MCF 10A (cell line): ENCODE results near the gene ADAM12. TPM values are rescaled to one million over a fixed set of nuclear protein-coding genes. Genes with fewer than 3 reads are reported as not detected.

Source experiments
- BruUV-seq: library from RNA; stranded (reverse); fragments of 400-500 nt; replicated peaks from 2 replicates; lab custom pipeline; 2021; lab: Mats Ljungman, UMichigan
- CTCF ChIA-PET: fragments of 300-600 bp; sonication (Branson Sonifier 250); formaldehyde crosslinking; extraction: SDS; loops from one replicate; lab custom pipeline; 2021; ENCODE audit warnings: antibody characterized with exemption, inconsistent platforms; lab: Yijun Ruan, JAX
- POLR2A ChIA-PET: fragments of 300-600, 350-650 bp; sonication (Branson Sonifier 250); formaldehyde crosslinking; extraction: SDS; loops from one replicate; lab custom pipeline; 2020; ENCODE audit warnings: antibody characterized with exemption, inconsistent platforms; lab: Yijun Ruan, JAX
- DNase-seq: peaks from one replicate; pipeline ENCODE4 v3.0.0-alpha.2; 2018; ENCODE audit not compliant: unreplicated experiment
- H3K27ac Mint-ChIP-seq: one replicate; pipeline ENCODE4 v1.8.0; 2022; ENCODE audit warnings: mild to moderate bottlenecking, low read depth, mixed read lengths; ENCODE audit not compliant: unreplicated experiment
- H3K27me3 Mint-ChIP-seq: one replicate; pipeline ENCODE4 v1.8.0; 2022; ENCODE audit warnings: mixed read lengths; ENCODE audit not compliant: insufficient read depth, unreplicated experiment
- H3K36me3 Mint-ChIP-seq: one replicate; pipeline ENCODE4 v1.8.0; 2022; ENCODE audit warnings: mild to moderate bottlenecking, moderate library complexity, mixed read lengths; ENCODE audit not compliant: insufficient read depth, unreplicated experiment
- H3K4me1 Mint-ChIP-seq: one replicate; pipeline ENCODE4 v1.8.0; 2022; ENCODE audit warnings: mixed read lengths; ENCODE audit not compliant: insufficient read depth, unreplicated experiment
- H3K4me3 Mint-ChIP-seq: one replicate; pipeline ENCODE4 v1.8.0; 2022; ENCODE audit warnings: mild to moderate bottlenecking, moderate library complexity, mixed read lengths; ENCODE audit not compliant: unreplicated experiment
- H3K9me3 Mint-ChIP-seq: one replicate; pipeline ENCODE4 v1.8.0; 2022; ENCODE audit warnings: mixed read lengths; ENCODE audit not compliant: unreplicated experiment
- intact Hi-C: fragments of 100-400 bp; cut with micrococcal nuclease; formaldehyde crosslinking; loops from 2 replicates; pipeline ENCODE4 v1.14.1; 2022
- total RNA-seq: library from RNA; stranded (reverse); gene quantifications from 2 replicates; pipeline ENCODE4 v1.2.3, GENCODE V29; 2022
- TF ChIP-seq, protein P1 (sequence below): fragments of 200-600 bp; IDR thresholded peaks from one replicate; pipeline ENCODE4 v1.8.0; 2022; ENCODE audit warnings: antibody characterized with exemption, mild to moderate bottlenecking; ENCODE audit not compliant: unreplicated experiment

Gene ADAM12
- total RNA-seq, 1 experiment from 2014 or later, result 2.2 TPM

DNA sequence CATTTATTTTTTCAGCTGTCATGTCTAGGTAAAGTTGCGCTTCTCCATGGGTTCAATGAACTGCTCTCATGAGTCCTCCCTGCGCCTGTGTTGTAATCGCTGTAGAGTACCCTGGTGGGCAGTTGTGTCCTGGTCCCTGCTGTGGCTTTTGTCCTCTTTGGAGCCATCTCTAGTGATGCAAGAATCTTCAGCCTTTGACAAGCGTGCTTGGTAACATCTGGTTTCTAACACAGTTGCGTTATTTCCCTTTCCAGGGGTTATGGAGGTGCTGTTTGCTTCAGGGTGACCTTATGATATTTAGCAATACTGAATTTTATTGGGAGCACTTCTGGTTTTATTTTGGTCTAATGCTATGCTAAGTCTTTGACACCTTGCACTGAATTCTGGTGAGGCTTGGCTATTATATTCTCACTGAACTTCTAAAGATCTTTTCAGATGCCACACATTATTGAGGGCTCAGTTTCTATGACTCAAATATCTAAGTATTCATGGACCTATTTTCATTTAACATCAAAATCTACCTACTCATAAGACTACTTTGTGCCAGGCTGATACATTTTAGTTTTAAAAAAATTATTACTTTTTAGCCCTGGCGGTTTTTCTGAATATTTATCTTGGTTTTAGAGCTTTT lies 403.3 kb downstream of the ADAM12 start:
- Mint-ChIP-seq H3K27ac (no peak overlapping the region), H3K36me3 (no peaks in the 10 kb centered on the region), H3K4me3 (no peak overlapping the region), H3K4me1 (no peaks in the 10 kb centered on the region), H3K27me3 (no peaks in the 10 kb centered on the region), H3K9me3 (no peaks in the 10 kb centered on the region)
- TF ChIP-seq, protein P1, sequence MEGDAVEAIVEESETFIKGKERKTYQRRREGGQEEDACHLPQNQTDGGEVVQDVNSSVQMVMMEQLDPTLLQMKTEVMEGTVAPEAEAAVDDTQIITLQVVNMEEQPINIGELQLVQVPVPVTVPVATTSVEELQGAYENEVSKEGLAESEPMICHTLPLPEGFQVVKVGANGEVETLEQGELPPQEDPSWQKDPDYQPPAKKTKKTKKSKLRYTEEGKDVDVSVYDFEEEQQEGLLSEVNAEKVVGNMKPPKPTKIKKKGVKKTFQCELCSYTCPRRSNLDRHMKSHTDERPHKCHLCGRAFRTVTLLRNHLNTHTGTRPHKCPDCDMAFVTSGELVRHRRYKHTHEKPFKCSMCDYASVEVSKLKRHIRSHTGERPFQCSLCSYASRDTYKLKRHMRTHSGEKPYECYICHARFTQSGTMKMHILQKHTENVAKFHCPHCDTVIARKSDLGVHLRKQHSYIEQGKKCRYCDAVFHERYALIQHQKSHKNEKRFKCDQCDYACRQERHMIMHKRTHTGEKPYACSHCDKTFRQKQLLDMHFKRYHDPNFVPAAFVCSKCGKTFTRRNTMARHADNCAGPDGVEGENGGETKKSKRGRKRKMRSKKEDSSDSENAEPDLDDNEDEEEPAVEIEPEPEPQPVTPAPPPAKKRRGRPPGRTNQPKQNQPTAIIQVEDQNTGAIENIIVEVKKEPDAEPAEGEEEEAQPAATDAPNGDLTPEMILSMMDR, result no peak
- intact Hi-C loops, result loop anchor here (10.0 kb wide), 1 partner anchor 610 kb away; no protein-coding TSS in a partner anchor
- ChIA-PET CTCF (interaction anchor here (1.0 to 6.2 kb wide), 3 partner anchors 8 to 519 kb away, joined by 3 to 40 read pairs (median 3); no protein-coding TSS in a partner anchor), POLR2A (no interaction called here)
- BruUV-seq, result no TSS peak
- no peak for DNase-seq

DNA sequence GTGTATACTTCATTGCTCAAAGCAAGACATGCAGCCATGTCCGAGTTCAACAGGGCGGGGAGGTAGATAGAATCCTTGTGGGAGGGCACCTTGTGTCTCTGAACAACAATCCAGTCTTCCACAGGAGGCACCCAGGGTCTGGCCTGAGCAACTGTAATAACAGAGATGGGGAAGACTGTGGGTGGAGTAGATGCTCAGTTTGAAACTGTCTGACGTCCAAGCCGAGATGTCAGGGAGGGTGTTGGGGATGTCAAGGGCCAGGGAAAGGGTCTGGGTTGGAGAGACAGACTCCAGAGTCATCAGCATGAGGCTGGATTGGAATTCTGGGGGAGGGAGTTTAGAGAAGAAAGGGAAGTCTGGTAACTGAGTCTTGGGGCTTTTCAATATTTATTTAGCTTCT lies 403.9 kb downstream of the ADAM12 start:
- H3K9me3 Mint-ChIP-seq, result no peaks in the 10 kb centered on the region
- no peak overlapping the region for H3K27ac Mint-ChIP-seq
- H3K4me1 Mint-ChIP-seq, result no peaks in the 10 kb centered on the region
- ChIA-PET POLR2A (no interaction called here), CTCF (interaction anchor here (3.0 to 6.2 kb wide), 2 partner anchors 50 to 520 kb away, joined by 29 to 40 read pairs; no protein-coding TSS in a partner anchor)
- no peaks in the 10 kb centered on the region for H3K27me3 Mint-ChIP-seq
- BruUV-seq, result no TSS peak
- no peak overlapping the region for H3K4me3 Mint-ChIP-seq
- TF ChIP-seq, protein P1, result no peak
- no peak for DNase-seq
- H3K36me3 Mint-ChIP-seq, result no peaks in the 10 kb centered on the region
- intact Hi-C loops, result loop anchor here (10.0 kb wide), 1 partner anchor 610 kb away; no protein-coding TSS in a partner anchor

DNA sequence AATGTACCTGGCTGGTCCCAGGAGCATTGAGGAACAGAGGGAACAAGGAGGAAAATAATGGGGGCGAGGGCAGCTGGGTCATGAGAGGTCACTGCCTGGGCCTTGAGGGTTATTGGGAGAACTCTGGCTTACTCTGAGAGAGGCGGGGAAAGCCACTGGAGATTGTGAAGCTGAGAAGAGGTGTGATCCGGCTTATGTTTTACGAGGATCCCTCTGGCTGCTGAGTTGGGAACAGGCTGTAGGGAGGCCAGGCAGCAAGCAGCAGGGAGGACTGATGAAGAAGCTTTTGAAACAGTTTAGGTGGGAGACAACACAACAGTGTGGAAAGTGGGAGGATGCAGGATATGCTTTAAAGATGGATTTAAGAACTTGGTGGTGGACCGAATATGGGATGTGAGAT lies 404.6 kb downstream of the ADAM12 start:
- no peak for DNase-seq
- H3K27me3 Mint-ChIP-seq, result no peaks in the 10 kb centered on the region
- ChIA-PET POLR2A (no interaction called here), CTCF (interaction anchor here (0.6 to 6.2 kb wide), 12 partner anchors 11 to 1870 kb away, joined by 3 to 40 read pairs (median 4); no protein-coding TSS in a partner anchor)
- BruUV-seq, result no TSS peak
- no peaks in the 10 kb centered on the region for H3K9me3 Mint-ChIP-seq
- intact Hi-C loops, result loop anchor here (2.0 to 10.0 kb wide), 3 partner anchors 49 to 611 kb away; no protein-coding TSS in a partner anchor
- no peak overlapping the region for H3K27ac Mint-ChIP-seq
- TF ChIP-seq, protein P1, result no peak
- H3K4me1 Mint-ChIP-seq, result no peaks in the 10 kb centered on the region
- no peaks in the 10 kb centered on the region for H3K36me3 Mint-ChIP-seq
- H3K4me3 Mint-ChIP-seq, result no peak overlapping the region

DNA sequence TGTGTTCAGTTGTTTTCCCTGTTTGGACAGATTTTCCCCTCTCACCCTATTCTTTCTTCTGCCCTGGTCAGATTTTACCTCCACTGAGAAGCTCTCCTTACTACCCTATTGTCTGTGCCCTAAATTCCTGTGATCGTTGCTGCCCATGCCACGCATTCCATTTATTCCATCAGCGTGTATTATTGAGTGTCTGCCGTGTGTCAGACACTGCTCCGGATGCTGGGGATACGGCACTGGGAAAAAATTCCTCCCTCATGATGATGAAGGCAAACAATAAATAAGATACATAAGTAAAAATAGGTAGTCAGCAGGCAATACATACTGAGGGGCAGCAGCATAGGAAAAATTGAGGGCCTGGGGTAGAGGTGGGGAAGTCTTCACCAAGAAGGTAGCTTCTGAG lies 405.1 kb downstream of the ADAM12 start:
- DNase-seq, result no peak
- BruUV-seq, result no TSS peak
- Mint-ChIP-seq H3K27ac (no peak overlapping the region), H3K27me3 (no peaks in the 10 kb centered on the region), H3K4me3 (no peak overlapping the region), H3K36me3 (no peaks in the 10 kb centered on the region), H3K4me1 (no peaks in the 10 kb centered on the region), H3K9me3 (no peaks in the 10 kb centered on the region)
- POLR2A ChIA-PET, result no interaction called here
- intact Hi-C loops, result loop anchor here (2.0 to 10.0 kb wide), 3 partner anchors 48 to 612 kb away; no protein-coding TSS in a partner anchor
- TF ChIP-seq, protein P1, result no peak
- CTCF ChIA-PET, result interaction anchor here (0.5 to 6.2 kb wide), 38 partner anchors 8 to 1927 kb away, joined by 3 to 40 read pairs (median 3); no protein-coding TSS in a partner anchor
